ENCODE results near the gene KIF26A.

The KIF26A gene

DNA sequence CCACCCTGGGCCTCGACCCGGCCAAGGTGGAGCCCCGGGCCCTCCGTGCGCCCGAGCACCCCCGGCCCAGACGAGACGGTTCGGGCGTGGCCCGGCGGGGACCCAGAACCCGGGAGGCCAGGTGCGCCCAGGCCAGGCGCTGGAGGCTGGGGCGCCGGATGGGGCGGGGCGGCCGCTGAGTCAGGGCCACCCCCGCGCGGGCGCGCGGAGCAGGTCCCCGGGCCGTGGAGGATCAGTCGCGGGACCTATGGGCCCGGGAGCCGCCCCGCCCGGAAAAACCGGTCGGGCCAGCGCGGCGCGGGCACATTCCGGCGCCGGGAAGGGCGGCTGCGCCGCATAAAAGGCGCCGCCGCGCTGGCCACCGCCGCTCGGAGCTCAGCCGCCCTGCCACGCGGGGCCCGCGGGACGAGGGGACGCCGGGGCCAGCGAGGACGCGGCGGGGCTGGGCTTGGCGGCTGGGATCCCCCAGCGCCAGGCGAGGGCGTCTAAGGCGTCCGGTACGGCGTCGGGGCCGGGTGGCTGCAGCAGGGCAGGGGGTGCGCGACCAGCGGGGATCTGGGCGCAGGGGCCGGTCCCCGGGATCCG, 21.5 kb upstream of the KIF26A start:
- no peaks in the 10 kb centered on the region for H3K9me2 ChIP-seq (replicated peaks; ENCODE audit: insufficient read depth, low read length)

DNA sequence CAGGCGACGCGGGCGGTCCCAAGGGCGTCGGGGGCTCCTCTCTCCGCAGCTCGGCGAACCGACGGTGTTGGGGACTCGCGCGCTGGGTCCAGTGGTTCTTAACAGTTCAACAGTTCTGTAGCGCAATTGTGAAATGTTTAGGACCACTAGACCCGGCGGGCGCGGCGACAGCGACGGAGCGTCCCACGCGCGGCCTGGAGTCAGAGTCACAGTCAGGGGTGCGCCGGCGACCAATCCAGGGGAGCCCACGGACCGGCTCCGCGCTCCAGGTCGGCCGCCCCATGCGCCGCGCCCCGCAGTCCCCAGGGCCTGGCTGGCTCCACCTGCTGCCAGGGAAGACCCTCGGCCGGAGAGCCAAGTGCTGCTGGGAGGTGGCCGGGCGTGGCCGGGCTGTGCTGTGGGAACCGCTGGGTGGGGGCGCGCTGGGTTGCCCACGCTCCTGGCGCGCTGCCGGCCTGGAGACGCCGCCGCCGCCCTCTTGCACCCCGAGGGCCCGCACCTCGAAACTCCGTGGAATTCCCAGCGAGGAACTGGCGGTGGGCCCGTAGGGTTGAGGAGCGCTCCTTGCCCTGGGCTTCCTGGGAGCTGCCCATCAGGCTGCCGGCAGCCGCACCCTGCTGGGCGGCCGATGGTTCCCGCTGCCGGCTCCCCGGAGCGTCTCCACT, 20.9 kb upstream of the KIF26A start:
- Histone ChIP-seq H3F3A (ENCODE audit: insufficient read depth) (no peaks in the 10 kb centered on the region), H3K27me3 (ENCODE audit: low read length) (no peaks in the 10 kb centered on the region), H2AFZ (ENCODE audit: low read depth, low read length, severe bottlenecking) (no peak overlapping the region), H3K9ac (ENCODE audit: low read length) (no peak overlapping the region), H3K9me3 (ENCODE audit: insufficient read depth, low read length) (no peaks in the 10 kb centered on the region), H3K79me2 (ENCODE audit: insufficient read depth, low read length) (no peaks in the 10 kb centered on the region), H3K27ac (ENCODE audit: low read depth, low read length) (no peak overlapping the region), H3K4me2 (ENCODE audit: low read depth, low read length, poor library complexity, severe bottlenecking) (no peak overlapping the region), H3K36me3 (ENCODE audit: low read length) (no peaks in the 10 kb centered on the region), H3K4me3 (ENCODE audit: insufficient read depth, low read length, poor library complexity, severe bottlenecking) (no peak overlapping the region), H3K9me2 (replicated peaks; ENCODE audit: insufficient read depth, low read length) (no peaks in the 10 kb centered on the region), H4K20me1 (ENCODE audit: low read depth, low read length) (no peaks in the 10 kb centered on the region)
- TF ChIP-seq, protein P1, sequence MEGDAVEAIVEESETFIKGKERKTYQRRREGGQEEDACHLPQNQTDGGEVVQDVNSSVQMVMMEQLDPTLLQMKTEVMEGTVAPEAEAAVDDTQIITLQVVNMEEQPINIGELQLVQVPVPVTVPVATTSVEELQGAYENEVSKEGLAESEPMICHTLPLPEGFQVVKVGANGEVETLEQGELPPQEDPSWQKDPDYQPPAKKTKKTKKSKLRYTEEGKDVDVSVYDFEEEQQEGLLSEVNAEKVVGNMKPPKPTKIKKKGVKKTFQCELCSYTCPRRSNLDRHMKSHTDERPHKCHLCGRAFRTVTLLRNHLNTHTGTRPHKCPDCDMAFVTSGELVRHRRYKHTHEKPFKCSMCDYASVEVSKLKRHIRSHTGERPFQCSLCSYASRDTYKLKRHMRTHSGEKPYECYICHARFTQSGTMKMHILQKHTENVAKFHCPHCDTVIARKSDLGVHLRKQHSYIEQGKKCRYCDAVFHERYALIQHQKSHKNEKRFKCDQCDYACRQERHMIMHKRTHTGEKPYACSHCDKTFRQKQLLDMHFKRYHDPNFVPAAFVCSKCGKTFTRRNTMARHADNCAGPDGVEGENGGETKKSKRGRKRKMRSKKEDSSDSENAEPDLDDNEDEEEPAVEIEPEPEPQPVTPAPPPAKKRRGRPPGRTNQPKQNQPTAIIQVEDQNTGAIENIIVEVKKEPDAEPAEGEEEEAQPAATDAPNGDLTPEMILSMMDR (IDR thresholded peaks at IDR 0.05; ENCODE audit: insufficient read depth, low read length, poor library complexity, severe bottlenecking): no peak
- no peak for TF ChIP-seq EZH2phosphoT487 (conservative IDR thresholded peaks at IDR 0.05; ENCODE audit: low read length)

More for the DNA sequence above, 21.5 kb upstream of the KIF26A start:
- Histone ChIP-seq H4K20me1 (ENCODE audit: low read depth, low read length) (no peaks in the 10 kb centered on the region), H2AFZ (ENCODE audit: low read depth, low read length, severe bottlenecking) (no peak overlapping the region), H3F3A (ENCODE audit: insufficient read depth) (no peaks in the 10 kb centered on the region), H3K4me2 (ENCODE audit: low read depth, low read length, poor library complexity, severe bottlenecking) (no peak overlapping the region), H3K36me3 (ENCODE audit: low read length) (no peaks in the 10 kb centered on the region), H3K27ac (ENCODE audit: low read depth, low read length) (no peak overlapping the region), H3K9me3 (ENCODE audit: insufficient read depth, low read length) (no peaks in the 10 kb centered on the region), H3K27me3 (ENCODE audit: low read length) (no peaks in the 10 kb centered on the region), H3K4me3 (ENCODE audit: insufficient read depth, low read length, poor library complexity, severe bottlenecking) (no peak overlapping the region), H3K9ac (ENCODE audit: low read length) (no peak overlapping the region), H3K79me2 (ENCODE audit: insufficient read depth, low read length) (no peaks in the 10 kb centered on the region)
- no peak for TF ChIP-seq EZH2phosphoT487 (conservative IDR thresholded peaks at IDR 0.05; ENCODE audit: low read length)
- TF ChIP-seq, protein P1 (IDR thresholded peaks at IDR 0.05; ENCODE audit: insufficient read depth, low read length, poor library complexity, severe bottlenecking): no peak

DNA sequence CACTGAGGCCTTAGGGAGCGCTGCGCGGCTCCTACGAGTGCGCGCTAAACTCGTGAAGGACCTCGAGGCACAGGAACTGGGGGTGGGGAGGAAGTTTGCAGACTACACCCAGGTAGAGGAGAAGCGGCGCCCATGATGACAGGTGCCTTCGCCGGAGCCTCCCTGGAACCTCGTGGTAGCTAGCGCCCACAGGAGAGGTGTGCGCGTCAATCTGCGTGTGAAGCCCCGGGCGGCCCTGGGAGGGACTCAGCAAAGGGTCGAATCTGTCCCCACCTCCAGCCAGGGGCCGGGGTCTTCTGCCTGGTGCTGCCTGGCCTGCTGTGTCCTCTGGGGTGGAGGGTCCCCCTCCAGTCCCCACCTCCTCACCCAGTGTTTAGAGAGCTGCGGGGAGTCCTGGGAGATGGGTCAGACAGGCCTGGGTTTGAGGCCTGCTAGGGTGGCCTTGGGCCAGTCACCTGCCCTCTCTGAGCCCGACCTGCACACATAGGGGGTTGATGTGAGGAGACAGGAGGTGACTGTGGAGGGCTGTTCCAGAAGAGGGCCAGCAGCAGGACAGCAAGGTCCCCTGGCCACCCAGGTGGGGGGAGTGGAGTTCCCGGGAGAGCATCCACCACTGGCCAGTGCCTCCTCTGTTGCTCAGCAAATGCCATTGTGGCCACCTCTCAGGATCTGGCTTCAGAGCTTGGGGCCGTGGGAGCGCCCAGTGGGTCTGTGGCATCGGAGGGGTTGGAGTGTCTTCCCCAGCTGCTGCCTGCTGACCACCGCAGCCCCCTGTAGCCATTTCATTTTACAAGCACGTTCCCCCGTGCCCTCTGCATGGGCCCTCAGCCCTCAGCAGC, 20.2 kb upstream of the KIF26A start:
- Histone ChIP-seq H3K9me2 (replicated peaks; ENCODE audit: insufficient read depth, low read length) (no peaks in the 10 kb centered on the region), H3K36me3 (ENCODE audit: low read length) (no peaks in the 10 kb centered on the region), H3K4me3 (ENCODE audit: insufficient read depth, low read length, poor library complexity, severe bottlenecking) (no peak overlapping the region), H3K79me2 (ENCODE audit: insufficient read depth, low read length) (no peaks in the 10 kb centered on the region), H3K27me3 (ENCODE audit: low read length) (no peaks in the 10 kb centered on the region), H3K27ac (ENCODE audit: low read depth, low read length) (no peak overlapping the region), H3K9me3 (ENCODE audit: insufficient read depth, low read length) (no peaks in the 10 kb centered on the region), H4K20me1 (ENCODE audit: low read depth, low read length) (no peaks in the 10 kb centered on the region), H2AFZ (ENCODE audit: low read depth, low read length, severe bottlenecking) (no peak overlapping the region), H3K4me2 (ENCODE audit: low read depth, low read length, poor library complexity, severe bottlenecking) (no peak overlapping the region), H3F3A (ENCODE audit: insufficient read depth) (no peaks in the 10 kb centered on the region), H3K9ac (ENCODE audit: low read length) (no peak overlapping the region)
- TF ChIP-seq EZH2phosphoT487 (conservative IDR thresholded peaks at IDR 0.05; ENCODE audit: low read length): no peak
- TF ChIP-seq, protein P1 (IDR thresholded peaks at IDR 0.05; ENCODE audit: insufficient read depth, low read length, poor library complexity, severe bottlenecking): no peak
